HG02852 (cell line): ENCODE data around the gene FHOD3.
"Not testable (repeated sequence)": the region's sequence is repeated elsewhere in the genome, so short reads cannot be mapped to it uniquely, and the experiment has no call there.

Source experiments
- ATAC-seq: cut with Tn5 transposase; IDR thresholded peaks from one replicate; pipeline ENCODE4 v1.9.1; 2021; ENCODE audit warnings: mild to moderate bottlenecking, moderate library complexity; ENCODE audit not compliant: unreplicated experiment

Gene FHOD3

GRCh38 chr18:36535202-36535935 lies 237.9 kb downstream of the FHOD3 start:
- ATAC-seq, result no peak

- no peak for ATAC-seq
These were observed 238.9 kb downstream of the FHOD3 start for GRCh38 chr18:36536426-36536825.

DNA sequence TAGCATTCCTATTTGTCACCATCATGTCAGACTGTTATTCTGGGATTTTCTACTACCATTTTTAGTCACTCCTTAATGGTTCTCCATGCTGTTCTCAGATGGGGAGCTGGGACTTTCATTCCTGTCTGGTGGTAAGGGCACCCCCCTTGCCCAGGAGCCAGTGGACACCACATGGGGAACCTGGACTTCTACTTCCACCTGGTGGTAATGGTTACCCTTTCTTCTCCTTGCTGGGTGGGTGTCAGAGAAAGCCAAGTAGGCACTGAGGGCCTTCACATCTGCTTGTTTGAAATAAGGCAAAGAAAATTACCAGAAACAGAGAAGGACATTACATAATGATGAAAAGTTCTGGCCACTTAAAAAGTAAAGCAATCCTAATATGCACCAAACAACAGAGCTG lies 239.8 kb downstream of the FHOD3 start:
- no peak for ATAC-seq

GRCh38 chr18:36539674-36540231 lies 242.2 kb downstream of the FHOD3 start:
- ATAC-seq, result no peak

- no peak for ATAC-seq
These were observed 245.5 kb downstream of the FHOD3 start for GRCh38 chr18:36543030-36543429.

- ATAC-seq, result no peak
These were observed 246.6 kb downstream of the FHOD3 start for GRCh38 chr18:36543991-36544725.

DNA sequence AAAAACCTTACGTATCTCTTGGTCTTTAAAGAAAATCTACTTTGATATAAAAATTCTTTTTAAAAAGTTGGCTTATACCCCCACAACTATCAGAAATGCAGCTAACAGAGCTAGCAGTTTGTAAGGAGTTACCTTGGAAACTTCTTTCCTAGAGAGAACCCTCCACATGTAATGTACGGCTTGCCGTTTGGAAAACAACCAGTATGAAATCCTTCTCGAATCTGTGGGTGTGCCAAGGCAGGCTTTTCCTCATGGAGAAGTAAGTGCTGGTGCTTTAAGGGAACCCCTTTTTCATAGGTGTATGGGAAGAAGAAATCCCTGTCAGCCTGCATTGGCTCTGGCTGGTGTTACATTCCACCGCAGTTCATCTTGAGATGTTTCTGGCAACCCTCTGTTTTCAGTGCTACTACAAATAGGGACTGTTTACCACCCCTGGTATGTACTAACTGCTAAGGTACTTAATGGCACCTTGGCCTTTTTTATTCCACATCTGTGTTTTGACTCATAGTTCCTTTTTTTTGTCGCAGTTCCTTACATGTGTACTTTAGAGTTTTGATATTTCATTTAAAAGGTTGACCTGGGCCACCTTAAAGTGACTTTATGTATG lies 248.4 kb downstream of the FHOD3 start:
- ATAC-seq, result no peak

DNA sequence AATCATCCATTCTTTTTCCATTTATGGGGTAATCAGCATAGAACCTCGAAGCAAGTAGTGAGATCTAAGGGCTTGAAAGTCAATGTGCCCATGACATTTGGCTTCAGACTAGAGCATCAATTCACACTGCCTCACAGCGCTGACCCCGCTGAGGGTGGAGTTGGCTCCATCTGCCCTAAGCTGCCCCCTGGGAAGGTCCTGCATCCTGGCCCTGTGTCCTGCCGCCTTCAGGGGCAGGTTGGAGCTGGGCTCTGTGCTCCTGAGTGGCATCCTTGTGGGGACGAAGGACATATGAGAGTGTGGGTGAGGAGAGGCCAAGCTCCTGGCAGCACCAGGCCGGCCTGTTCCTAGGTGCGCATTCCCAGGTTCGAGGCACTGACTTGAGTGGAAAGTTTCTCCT lies 249.4 kb downstream of the FHOD3 start:
- no peak for ATAC-seq

DNA sequence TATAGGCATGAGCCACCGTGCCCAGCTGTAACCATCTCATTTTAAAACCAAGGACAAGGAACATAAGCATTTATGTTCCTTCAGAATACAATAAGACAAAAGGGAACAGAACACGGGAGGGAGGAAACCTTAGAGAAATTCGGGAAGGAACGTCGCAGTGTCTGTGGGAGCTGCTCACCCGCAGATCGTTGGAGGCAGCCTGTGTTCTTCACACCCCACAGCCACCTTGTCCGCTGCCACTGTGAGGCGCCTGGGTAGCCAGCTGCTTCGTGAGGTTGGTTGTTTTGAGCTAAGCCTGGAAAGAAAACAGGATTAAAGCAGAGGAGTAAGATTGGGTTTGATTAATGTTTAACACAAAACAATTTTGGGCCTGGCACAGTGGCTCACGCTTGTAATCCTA lies 250.0 kb downstream of the FHOD3 start:
- ATAC-seq, result no peak

DNA sequence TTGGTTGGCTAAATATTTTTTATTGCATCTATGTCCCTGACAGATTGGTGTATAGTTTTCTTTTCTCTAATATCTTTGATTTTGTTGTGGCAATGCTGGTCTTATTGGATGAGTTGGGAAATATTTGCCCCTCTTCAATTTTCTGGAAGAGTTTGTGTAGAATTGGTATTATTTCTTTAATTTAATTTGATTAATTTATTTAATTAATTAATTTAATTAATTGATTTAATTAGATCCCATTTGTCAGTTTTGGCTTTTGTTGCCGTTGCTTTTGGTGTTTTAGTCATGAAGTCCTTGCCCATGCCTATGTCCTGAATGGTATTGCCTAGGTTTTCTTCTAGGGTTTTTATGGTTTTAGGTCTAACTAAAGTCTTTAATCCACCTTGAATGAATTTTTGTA lies 253.8 kb downstream of the FHOD3 start:
- not testable (repeated sequence) for ATAC-seq

- ATAC-seq, result no peak
These were observed 260.7 kb downstream of the FHOD3 start for GRCh38 chr18:36558234-36558633.

- no peak for ATAC-seq
These were observed 261.8 kb downstream of the FHOD3 start for GRCh38 chr18:36559149-36559857.

DNA sequence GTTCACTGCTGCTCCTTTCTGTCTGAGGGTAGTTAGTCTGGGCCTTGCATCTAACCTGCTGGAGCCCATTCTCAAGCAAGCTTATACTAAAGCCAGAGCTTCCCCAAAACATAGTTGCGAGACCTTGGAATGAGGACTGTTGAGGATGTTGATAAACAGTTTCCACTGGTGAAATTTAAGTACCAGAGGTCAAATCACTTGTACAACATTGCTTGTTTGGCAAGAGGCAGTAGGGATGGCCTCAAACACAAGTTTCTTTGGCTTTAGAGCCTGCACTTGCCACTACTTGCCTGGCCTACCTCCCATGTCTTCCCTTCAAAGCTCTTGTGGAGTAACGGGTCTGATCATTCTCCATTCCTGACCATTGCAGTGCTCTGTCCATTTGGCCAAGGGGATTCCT lies 262.7 kb downstream of the FHOD3 start:
- no peak for ATAC-seq

DNA sequence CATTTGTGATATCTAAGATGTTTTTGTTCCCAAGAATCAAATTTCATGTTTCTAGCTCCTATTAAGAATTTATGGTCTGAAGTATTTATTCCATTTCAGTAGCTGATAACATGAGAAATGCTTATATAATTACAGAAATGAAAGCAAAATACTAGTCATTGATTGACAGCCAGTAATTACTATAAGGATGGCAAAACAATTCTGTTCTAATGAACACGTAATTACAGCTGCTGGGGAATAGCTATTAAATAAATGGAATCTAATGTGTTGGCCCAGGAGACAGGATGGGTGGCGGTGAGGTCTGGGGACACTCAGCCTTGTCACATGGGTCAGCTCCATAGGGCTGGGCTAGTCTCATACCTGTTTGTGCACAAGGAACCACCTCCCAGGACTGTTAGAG lies 263.5 kb downstream of the FHOD3 start:
- no peak for ATAC-seq

GRCh38 chr18:36564841-36565240 lies 267.3 kb downstream of the FHOD3 start:
- no peak for ATAC-seq

- no peak for ATAC-seq
These were observed 270.3 kb downstream of the FHOD3 start for GRCh38 chr18:36567800-36568199.

- ATAC-seq, result no peak
These were observed 271.0 kb downstream of the FHOD3 start for GRCh38 chr18:36568487-36568886.

GRCh38 chr18:36572135-36572856 lies 274.8 kb downstream of the FHOD3 start:
- no peak for ATAC-seq

DNA sequence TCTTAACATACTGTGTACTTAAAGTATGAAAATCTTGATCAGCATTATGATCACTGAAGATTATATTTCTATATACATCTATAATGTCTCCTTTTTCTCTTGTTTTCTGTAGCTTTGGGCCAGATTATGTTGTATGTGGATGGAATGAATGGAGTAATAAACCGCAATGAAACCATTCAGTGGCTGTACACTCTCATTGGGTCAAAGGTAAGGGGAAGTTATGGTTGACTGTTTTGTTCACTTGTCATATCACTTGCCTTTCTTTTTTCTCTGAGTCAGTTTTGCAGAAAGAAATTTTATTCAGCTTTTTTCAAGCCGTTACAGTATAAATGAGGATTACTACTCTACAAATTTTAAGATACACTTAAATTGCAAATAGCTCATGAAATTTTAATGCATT lies 278.8 kb downstream of the FHOD3 start:
- ATAC-seq, result no peak

DNA sequence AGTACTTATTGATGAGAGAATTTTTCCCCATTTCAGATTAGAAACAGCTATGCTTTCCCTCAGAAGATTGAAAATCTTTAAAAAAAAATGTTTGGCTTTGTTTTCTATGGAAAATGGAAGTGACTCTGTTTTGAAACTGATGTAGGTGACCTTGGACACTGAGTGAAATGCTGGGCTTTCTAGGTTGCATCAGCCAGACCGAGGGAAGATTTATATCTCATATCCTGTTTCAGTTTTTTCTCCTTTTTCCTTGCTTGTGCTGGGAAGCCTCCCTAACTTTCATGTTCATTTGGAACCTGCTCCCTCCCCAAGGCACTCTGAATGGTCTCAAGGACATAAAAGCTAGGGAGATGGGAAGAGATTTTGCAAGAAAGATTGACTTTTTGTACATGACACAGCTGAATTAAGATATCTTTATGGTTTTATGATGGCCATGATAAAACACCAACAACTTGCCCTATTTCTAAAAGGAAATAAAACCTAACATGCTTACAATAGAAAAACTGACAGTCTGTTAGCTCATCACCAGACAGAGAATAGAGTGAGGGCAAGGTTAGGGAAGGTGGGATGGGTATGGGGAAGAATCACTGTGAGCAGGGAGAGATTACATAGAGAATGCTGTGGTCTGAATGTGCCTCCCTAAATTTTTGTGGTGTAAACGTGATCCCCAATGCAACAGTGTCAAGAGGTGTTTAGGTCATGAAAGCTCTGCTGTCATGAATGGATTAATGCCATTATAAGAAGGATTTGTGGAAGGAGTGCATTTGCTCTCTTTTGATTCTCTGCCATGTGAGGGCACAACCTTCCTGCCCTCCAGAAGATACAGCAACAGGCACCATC lies 281.6 kb downstream of the FHOD3 start:
- no peak for ATAC-seq
